Brain microvascular endothelial cell (primary cell): ENCODE results near the gene AEBP2.

ENCODE experiments used
- DNase-seq: peaks from one replicate; pipeline ENCODE4 v3.0.0-alpha.2; 2020
- H3K27ac ChIP-seq: fragments of 250-450 bp; sonication (Bioruptor Pico); 2 replicates; pipeline ENCODE4 v1.5.1; 2020; ENCODE audit warnings: mild to moderate bottlenecking, moderate library complexity
- H3K27me3 ChIP-seq: fragments of 250-450 bp; sonication (Bioruptor Pico); replicated peaks from 2 replicates; pipeline ENCODE4 v1.5.1; 2020; ENCODE audit warnings: mild to moderate bottlenecking
- H3K36me3 ChIP-seq: fragments of 250-450 bp; sonication (Bioruptor Pico); replicated peaks from 2 replicates; pipeline ENCODE4 v1.5.1; 2020; ENCODE audit warnings: mild to moderate bottlenecking
- H3K4me3 ChIP-seq: 2 replicates; pipeline ENCODE4 v1.5.1; 2011; ENCODE audit warnings: low read depth, mild to moderate bottlenecking, control low read depth, low read length, moderate library complexity
- CTCF ChIP-seq: IDR thresholded peaks from 2 replicates; pipeline ENCODE4 v1.5.1; 2011; ENCODE audit warnings: low read depth, mild to moderate bottlenecking, moderate library complexity, low read length, control low read depth, inconsistent platforms; ENCODE audit errors: missing control alignments
- in situ Hi-C: cut with HindIII; loops from 2 replicates; pipeline ENCODE4 v1.10.0; 2017; ENCODE audit warnings: low sequenced_read_pairs, low pct_ligation_motif_present

Gene AEBP2

GRCh38 chr12:19539836-19540235, 100.5 kb downstream of the AEBP2 start:
- in situ Hi-C loops, result no loop called here
- TF ChIP-seq CTCF, result no peak
- no peak for DNase-seq

GRCh38 chr12:19542606-19543005, 103.3 kb downstream of the AEBP2 start:
- no peaks in the 10 kb centered on the region for H3K27me3 ChIP-seq
- no peak for TF ChIP-seq CTCF
- no peak for DNase-seq

More at GRCh38 chr12:19539836-19540235, 100.5 kb downstream of the AEBP2 start:
- no peak overlapping the region for H3K27ac ChIP-seq
- no peak overlapping the region for H3K4me3 ChIP-seq
- no peaks in the 10 kb centered on the region for H3K27me3 ChIP-seq
- no peaks in the 10 kb centered on the region for H3K36me3 ChIP-seq

GRCh38 chr12:19544353-19544752, 105.1 kb downstream of the AEBP2 start:
- Histone ChIP-seq H3K36me3 (no peaks in the 10 kb centered on the region), H3K27me3 (no peaks in the 10 kb centered on the region), H3K27ac (no peak overlapping the region), H3K4me3 (no peak overlapping the region)
- in situ Hi-C loops, result no loop called here
- TF ChIP-seq CTCF, result no peak
- no peak for DNase-seq

More at GRCh38 chr12:19542606-19543005, 103.3 kb downstream of the AEBP2 start:
- in situ Hi-C loops, result no loop called here
- Histone ChIP-seq H3K4me3 (no peak overlapping the region), H3K27ac (no peak overlapping the region), H3K36me3 (no peaks in the 10 kb centered on the region)

GRCh38 chr12:19545301-19545700, 106.0 kb downstream of the AEBP2 start:
- TF ChIP-seq CTCF, result no peak
- Histone ChIP-seq H3K4me3 (no peak overlapping the region), H3K27me3 (no peaks in the 10 kb centered on the region), H3K36me3 (no peaks in the 10 kb centered on the region), H3K27ac (no peak overlapping the region)
- DNase-seq, result no peak
- in situ Hi-C loops, result no loop called here

GRCh38 chr12:19546027-19546426, 106.7 kb downstream of the AEBP2 start:
- in situ Hi-C loops, result no loop called here
- Histone ChIP-seq H3K27ac (no peak overlapping the region), H3K27me3 (no peaks in the 10 kb centered on the region), H3K36me3 (no peaks in the 10 kb centered on the region), H3K4me3 (no peak overlapping the region)
- TF ChIP-seq CTCF, result no peak
- no peak for DNase-seq

GRCh38 chr12:19546611-19547162, 107.4 kb downstream of the AEBP2 start:
- H3K4me3 ChIP-seq, result no peak overlapping the region
- no peaks in the 10 kb centered on the region for H3K36me3 ChIP-seq
- no peaks in the 10 kb centered on the region for H3K27me3 ChIP-seq
- in situ Hi-C loops, result no loop called here
- no peak for TF ChIP-seq CTCF
- H3K27ac ChIP-seq, result no peak overlapping the region
- no peak for DNase-seq
